ENCODE measurements around the gene PRR7.

- TF ChIP-seq CTCF (IDR thresholded peaks at IDR 0.05) (no peak), EP300 (IDR thresholded peaks at IDR 0.05) (no peak)
Measured at GRCh38 chr5:177453852-177454396, 7.3 kb downstream of the PRR7 start.
